ENCODE measurements around the gene DGKB. TPM values are rescaled to one million over a fixed set of nuclear protein-coding genes. Genes with fewer than 3 reads are reported as not detected.

Gene DGKB
- polyA plus RNA-seq, 1 donor from 2014 or later, result not detected

GRCh38 chr7:14449291-14449690, 453.3 kb downstream of the DGKB start:
- H3K4me1 Mint-ChIP-seq, result peaks cover 0 to 5% (median 4%) of the 10 kb centered on the region in 3 donors
- no peaks in the 10 kb centered on the region for H3K36me3 Mint-ChIP-seq
- H3K27me3 Mint-ChIP-seq, result no peaks in the 10 kb centered on the region
- H3K9me3 Mint-ChIP-seq, result peaks cover 2 to 8% (median 3%) of the 10 kb centered on the region in 3 donors
- no peak overlapping the region for H3K4me3 Mint-ChIP-seq
- no peak overlapping the region for H3K27ac Mint-ChIP-seq

- Mint-ChIP-seq H3K27ac (no peak overlapping the region), H3K4me1 (peaks cover 0 to 5% (median 4%) of the 10 kb centered on the region in 3 donors), H3K4me3 (peak overlapping the region in 2 of 4 donors; percentile 6 to 79), H3K27me3 (no peaks in the 10 kb centered on the region), H3K9me3 (peaks cover 2 to 13% (median 3%) of the 10 kb centered on the region in 3 donors), H3K36me3 (no peaks in the 10 kb centered on the region)
Observed at GRCh38 chr7:14446829-14447228, 455.7 kb downstream of the DGKB start.

GRCh38 chr7:14446219-14446618, 456.3 kb downstream of the DGKB start:
- Mint-ChIP-seq H3K4me3 (peak overlapping the region in 1 of 4 donors; percentile 50), H3K27ac (no peak overlapping the region), H3K4me1 (peaks cover 0 to 5% (median 4%) of the 10 kb centered on the region in 3 donors)

GRCh38 chr7:14438366-14438765, 464.2 kb downstream of the DGKB start:
- no peak overlapping the region for H3K4me3 Mint-ChIP-seq
- H3K36me3 Mint-ChIP-seq, result no peaks in the 10 kb centered on the region
- H3K27me3 Mint-ChIP-seq, result no peaks in the 10 kb centered on the region
- H3K9me3 Mint-ChIP-seq, result peaks cover 0 to 2% (median 0%) of the 10 kb centered on the region in 3 donors
- no peaks in the 10 kb centered on the region for H3K4me1 Mint-ChIP-seq
- H3K27ac Mint-ChIP-seq, result no peak overlapping the region

More at GRCh38 chr7:14446219-14446618, 456.3 kb downstream of the DGKB start:
- Mint-ChIP-seq H3K9me3 (peaks cover 2 to 13% (median 3%) of the 10 kb centered on the region in 3 donors), H3K36me3 (no peaks in the 10 kb centered on the region), H3K27me3 (no peaks in the 10 kb centered on the region)

GRCh38 chr7:14436878-14437277, 465.7 kb downstream of the DGKB start:
- H3K27ac Mint-ChIP-seq, result no peak overlapping the region
- peaks cover 0 to 3% (median 2%) of the 10 kb centered on the region in 3 donors for H3K9me3 Mint-ChIP-seq
- no peaks in the 10 kb centered on the region for H3K36me3 Mint-ChIP-seq
- no peaks in the 10 kb centered on the region for H3K27me3 Mint-ChIP-seq
- H3K4me3 Mint-ChIP-seq, result no peak overlapping the region
- no peaks in the 10 kb centered on the region for H3K4me1 Mint-ChIP-seq

- Mint-ChIP-seq H3K27ac (no peak overlapping the region), H3K36me3 (no peaks in the 10 kb centered on the region), H3K4me3 (no peak overlapping the region), H3K9me3 (peaks cover 0 to 10% (median 2%) of the 10 kb centered on the region in 3 donors), H3K4me1 (peaks cover 0 to 2% (median 0%) of the 10 kb centered on the region in 3 donors), H3K27me3 (no peaks in the 10 kb centered on the region)
Observed at GRCh38 chr7:14432924-14433323, 469.6 kb downstream of the DGKB start.

- Mint-ChIP-seq H3K36me3 (no peaks in the 10 kb centered on the region), H3K4me3 (no peak overlapping the region), H3K4me1 (peaks cover 0 to 2% (median 0%) of the 10 kb centered on the region in 3 donors), H3K27me3 (no peaks in the 10 kb centered on the region), H3K9me3 (peaks cover 2 to 15% (median 5%) of the 10 kb centered on the region in 3 donors), H3K27ac (no peak overlapping the region)
Observed at GRCh38 chr7:14430926-14431325, 471.6 kb downstream of the DGKB start.

- Mint-ChIP-seq H3K27me3 (no peaks in the 10 kb centered on the region), H3K9me3 (peaks cover 0 to 15% (median 5%) of the 10 kb centered on the region in 3 donors), H3K36me3 (no peaks in the 10 kb centered on the region), H3K4me3 (no peak overlapping the region), H3K4me1 (peaks cover 0 to 2% (median 0%) of the 10 kb centered on the region in 3 donors), H3K27ac (no peak overlapping the region)
Observed at GRCh38 chr7:14425559-14425958, 477.0 kb downstream of the DGKB start.

GRCh38 chr7:14424675-14425074, 477.9 kb downstream of the DGKB start:
- H3K27me3 Mint-ChIP-seq, result no peaks in the 10 kb centered on the region

GRCh38 chr7:14420768-14421167, 481.8 kb downstream of the DGKB start:
- Mint-ChIP-seq H3K27ac (no peak overlapping the region), H3K9me3 (peaks cover 0 to 6% (median 1%) of the 10 kb centered on the region in 3 donors), H3K27me3 (no peaks in the 10 kb centered on the region), H3K4me1 (no peaks in the 10 kb centered on the region), H3K36me3 (no peaks in the 10 kb centered on the region), H3K4me3 (no peak overlapping the region)

More at GRCh38 chr7:14424675-14425074, 477.9 kb downstream of the DGKB start:
- Mint-ChIP-seq H3K27ac (no peak overlapping the region), H3K9me3 (peaks cover 0 to 15% (median 5%) of the 10 kb centered on the region in 3 donors), H3K36me3 (no peaks in the 10 kb centered on the region), H3K4me3 (no peak overlapping the region), H3K4me1 (peaks cover 0 to 2% (median 0%) of the 10 kb centered on the region in 3 donors)

- no peaks in the 10 kb centered on the region for H3K27me3 Mint-ChIP-seq
- no peaks in the 10 kb centered on the region for H3K36me3 Mint-ChIP-seq
- no peak overlapping the region for H3K27ac Mint-ChIP-seq
- no peak overlapping the region for H3K4me3 Mint-ChIP-seq
- H3K4me1 Mint-ChIP-seq, result no peaks in the 10 kb centered on the region
- peaks cover 0 to 6% (median 1%) of the 10 kb centered on the region in 3 donors for H3K9me3 Mint-ChIP-seq
Observed at GRCh38 chr7:14419531-14419930, 483.0 kb downstream of the DGKB start.

- Mint-ChIP-seq H3K27me3 (no peaks in the 10 kb centered on the region), H3K4me1 (no peaks in the 10 kb centered on the region), H3K36me3 (no peaks in the 10 kb centered on the region), H3K9me3 (peaks cover 0 to 1% (median 1%) of the 10 kb centered on the region in 3 donors), H3K4me3 (no peak overlapping the region), H3K27ac (no peak overlapping the region)
Observed at GRCh38 chr7:14418633-14419032, 483.9 kb downstream of the DGKB start.

GRCh38 chr7:14414274-14414986, 488.1 kb downstream of the DGKB start:
- Mint-ChIP-seq H3K9me3 (peaks cover 0 to 3% (median 1%) of the 10 kb centered on the region in 3 donors), H3K27me3 (no peaks in the 10 kb centered on the region), H3K4me3 (no peak overlapping the region), H3K4me1 (peaks cover 0 to 1% (median 0%) of the 10 kb centered on the region in 3 donors), H3K27ac (no peak overlapping the region), H3K36me3 (peaks cover 2% of the 10 kb centered on the region)

GRCh38 chr7:14407246-14408015, 495.1 kb downstream of the DGKB start:
- no peaks in the 10 kb centered on the region for H3K4me1 Mint-ChIP-seq
- H3K27me3 Mint-ChIP-seq, result no peaks in the 10 kb centered on the region
- no peak overlapping the region for H3K27ac Mint-ChIP-seq
- peaks cover 2% of the 10 kb centered on the region for H3K36me3 Mint-ChIP-seq
- H3K4me3 Mint-ChIP-seq, result no peak overlapping the region
- H3K9me3 Mint-ChIP-seq, result peaks cover 2 to 4% (median 3%) of the 10 kb centered on the region in 3 donors

- no peaks in the 10 kb centered on the region for H3K4me1 Mint-ChIP-seq
- no peaks in the 10 kb centered on the region for H3K27me3 Mint-ChIP-seq
- H3K9me3 Mint-ChIP-seq, result peaks cover 1 to 4% (median 2%) of the 10 kb centered on the region in 3 donors
- no peaks in the 10 kb centered on the region for H3K36me3 Mint-ChIP-seq
- no peak overlapping the region for H3K4me3 Mint-ChIP-seq
- no peak overlapping the region for H3K27ac Mint-ChIP-seq
Observed at GRCh38 chr7:14403587-14403986, 499.0 kb downstream of the DGKB start.
